Left cardiac atrium (tissue), 4 donors: Measurements from ENCODE around the gene MARCHF10. TPM values are rescaled to one million over a fixed set of nuclear protein-coding genes. Genes with fewer than 3 reads are reported as not detected.
A peak's percentile ranks its signal among the peaks of the same experiment; 100 is the strongest.
"Not testable (repeated sequence)": the region's sequence is repeated elsewhere in the genome, so short reads cannot be mapped to it uniquely, and the experiment has no call there.

Source experiments
- ATAC-seq, 2 donors: fragments of 200-7000 bp; cut with Tn5 transposase; one replicate each; pipeline ENCODE4 v1.9.1; 2020; ENCODE audit warnings: mild to moderate bottlenecking in 2 of 2, moderate library complexity in 2 of 2
- DNase-seq: peaks from one replicate; pipeline ENCODE4 v3.0.0-alpha.2; 2020
- intact Hi-C, 2 donors: fragments of 100-400 bp; cut with DNase I; formaldehyde crosslinking; loops; one replicate each; pipeline versions ENCODE4 v1.14.1 to v1.15.1; 2022 to 2023
- total RNA-seq, 2 donors: library from RNA; stranded (reverse); fragmentation: NEBNext Ultra II Directional; extraction: Animal tissue kit (Norgen Biotek cat#: 25700); gene quantifications; one replicate each; pipeline ENCODE4 v1.2.1, GENCODE V29; 2021
- donor health status: DM: no; HTN: yes; CAD: no.
- donor health status: DM: no; HTN: yes; CAD: no; lungs with severe emphysema.
- donor health status: DM: yes; HTN: yes; CAD: no.
- donor health status: Dilated cardiomyopathy.

The MARCHF10 gene
- total RNA-seq, 2 donors from 2014 or later = not detected

DNA sequence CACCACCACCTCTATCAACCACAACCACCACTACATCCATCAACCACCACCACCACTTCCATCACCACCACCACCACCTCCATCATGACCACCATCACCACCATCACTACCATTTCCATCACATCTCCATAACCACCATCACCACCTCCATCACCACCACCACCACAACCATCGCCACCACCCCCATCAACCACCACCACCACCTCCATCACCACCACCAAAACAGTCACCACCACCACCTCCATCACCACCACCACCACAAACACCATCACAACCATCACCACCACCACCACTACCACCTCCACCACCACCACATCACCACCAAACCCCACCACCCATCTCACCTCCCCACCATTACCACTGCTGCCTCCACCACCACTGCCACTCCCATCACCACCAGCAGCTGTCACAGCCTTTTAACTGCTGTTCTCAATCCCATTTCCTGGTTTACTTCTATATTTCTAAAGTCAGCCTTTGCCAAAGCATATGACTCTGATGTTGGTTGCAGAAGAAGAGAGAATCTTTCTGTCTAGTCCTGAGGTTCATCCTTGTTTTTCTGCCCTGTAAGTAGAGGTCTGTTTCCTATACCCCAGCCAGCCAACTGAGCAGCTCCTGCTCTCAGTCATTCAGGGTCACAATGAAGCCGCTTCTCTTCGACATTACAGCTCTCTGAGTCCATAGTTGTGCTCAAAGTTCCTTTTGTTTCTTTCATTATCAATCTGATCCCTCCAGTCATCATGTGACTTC is 14.0 kb downstream of the MARCHF10 start:
- ATAC-seq (no peak), DNase-seq (no peak)
- intact Hi-C loops = no loop called here

DNA sequence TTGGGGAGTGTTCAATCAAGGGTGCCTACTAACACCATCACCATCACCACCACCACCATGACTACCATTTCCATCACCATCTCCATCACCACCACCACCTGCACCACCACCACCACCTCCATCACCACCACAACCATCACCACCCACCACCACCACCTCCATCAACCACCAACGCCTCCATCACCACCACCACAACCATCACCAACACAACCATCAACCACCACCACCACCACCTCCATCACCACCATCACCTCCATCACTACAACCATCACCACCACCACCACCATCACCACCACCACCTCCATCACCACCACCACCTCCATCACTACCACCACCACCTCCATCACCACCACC is 15.7 kb downstream of the MARCHF10 start:
- intact Hi-C loops = no loop called here
- ATAC-seq (no peak), DNase-seq (no peak)

GRCh38 chr17:62791767-62792446 is 16.2 kb downstream of the MARCHF10 start:
- no peak for ATAC-seq
- no peak for DNase-seq
- intact Hi-C loops = no loop called here

GRCh38 chr17:62791235-62791734 is 16.8 kb downstream of the MARCHF10 start:
- intact Hi-C loops = no loop called here
- no peak for ATAC-seq

DNA sequence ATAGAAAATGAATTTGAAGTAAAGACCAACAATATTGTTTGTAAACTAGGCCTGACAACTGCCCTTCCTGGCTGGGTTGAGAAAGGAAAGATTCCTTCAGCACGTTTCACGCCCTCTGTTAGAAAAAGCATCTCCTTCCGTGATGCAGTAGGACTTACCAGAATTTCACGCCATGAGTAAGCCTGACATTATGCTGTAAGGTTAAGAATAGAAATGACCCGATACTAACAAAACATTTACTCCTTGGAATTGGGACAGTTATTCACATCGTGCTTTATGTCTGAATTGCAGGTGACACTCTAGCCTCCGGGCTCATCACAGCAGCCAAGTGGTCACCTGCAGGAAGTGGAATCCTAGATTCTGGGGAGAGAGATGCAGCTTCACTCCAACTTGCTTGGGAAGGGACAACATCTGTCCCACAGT is 17.5 kb downstream of the MARCHF10 start:
- ATAC-seq (no peak), DNase-seq (no peak)
- intact Hi-C loops = no loop called here

More at GRCh38 chr17:62791235-62791734, 16.8 kb downstream of the MARCHF10 start:
- DNase-seq = no peak

- DNase-seq (no peak), ATAC-seq (no peak)
- intact Hi-C loops = no loop called here
Observed at GRCh38 chr17:62787366-62787765, 20.7 kb downstream of the MARCHF10 start.

GRCh38 chr17:62786646-62787045 is 21.5 kb downstream of the MARCHF10 start:
- ATAC-seq = no peak
- intact Hi-C loops = no loop called here

GRCh38 chr17:62785983-62786382 is 22.1 kb downstream of the MARCHF10 start:
- intact Hi-C loops, DNase-seq, ATAC-seq: not testable (repeated sequence)

More at GRCh38 chr17:62786646-62787045, 21.5 kb downstream of the MARCHF10 start:
- no peak for DNase-seq

DNA sequence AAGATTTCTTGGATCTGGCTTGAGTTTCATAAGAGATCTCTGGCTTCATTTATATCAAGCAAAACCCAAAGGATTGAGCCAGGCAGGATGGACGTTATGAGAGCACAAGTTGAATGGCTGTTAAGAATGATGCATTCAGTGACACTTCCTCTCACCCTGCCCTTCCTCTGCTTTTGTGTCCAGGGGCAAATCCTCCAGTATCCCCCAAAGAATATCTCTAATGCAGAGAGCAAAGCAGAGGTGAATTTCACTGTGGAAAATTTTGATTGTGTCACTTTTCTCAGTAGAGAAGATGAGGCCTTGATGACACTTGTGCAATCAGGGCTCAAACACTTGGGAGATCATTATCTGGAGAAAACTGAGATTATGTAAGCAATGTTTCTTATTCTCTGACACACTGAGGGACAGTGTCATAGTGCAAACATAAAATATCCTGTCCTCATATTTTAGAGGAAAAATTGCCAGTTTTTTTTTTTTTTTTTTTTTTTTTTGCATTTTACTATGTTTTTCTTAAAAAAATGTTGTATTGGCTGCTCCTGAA is 25.3 kb downstream of the MARCHF10 start:
- ATAC-seq (no peak), DNase-seq (no peak)
- intact Hi-C loops = no loop called here

GRCh38 chr17:62781831-62782251 is 26.3 kb downstream of the MARCHF10 start:
- DNase-seq = no peak
- intact Hi-C loops = no loop called here
- ATAC-seq = peak in 1 of 2 donors; percentile 47

DNA sequence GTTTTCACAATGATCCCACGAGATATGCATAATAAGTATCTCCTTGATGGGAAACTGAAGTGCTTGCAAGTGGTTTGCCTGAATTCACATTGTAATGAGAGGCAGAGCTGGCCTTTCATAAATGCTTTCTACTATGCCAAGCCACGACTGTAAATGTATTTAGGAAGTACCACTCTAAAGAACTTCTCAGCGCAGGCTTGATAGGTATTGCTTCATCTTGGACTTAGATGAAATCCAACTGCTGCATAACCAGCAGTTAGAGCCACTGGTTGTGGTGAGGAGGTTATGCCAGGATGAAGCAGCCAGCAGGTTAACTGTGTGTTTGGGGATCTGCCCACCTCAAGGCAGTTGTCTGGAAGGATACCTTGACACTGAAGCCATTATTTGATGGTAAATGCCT is 26.8 kb downstream of the MARCHF10 start:
- ATAC-seq (no peak), DNase-seq (no peak)
- intact Hi-C loops = no loop called here

DNA sequence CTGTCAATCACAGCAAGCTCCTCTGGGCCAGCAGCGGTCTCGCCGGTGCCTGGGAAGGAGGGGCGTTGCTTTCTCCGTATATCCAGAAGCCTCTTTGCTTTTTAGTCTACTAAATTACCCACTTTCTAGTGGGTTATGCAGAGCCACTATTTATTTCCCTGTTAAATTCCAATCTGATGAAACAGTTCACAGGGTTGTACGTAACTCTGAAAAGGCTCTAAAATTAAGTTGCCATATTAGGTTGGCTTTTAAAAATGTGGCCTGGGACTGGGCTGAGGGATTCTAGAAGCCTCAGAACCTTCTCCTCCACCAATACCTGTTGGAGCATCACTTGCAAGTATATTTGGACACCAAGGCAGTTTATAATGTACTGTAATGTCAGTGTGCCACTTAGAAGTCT is 27.2 kb downstream of the MARCHF10 start:
- no peak for ATAC-seq
- no peak for DNase-seq
- intact Hi-C loops = no loop called here

DNA sequence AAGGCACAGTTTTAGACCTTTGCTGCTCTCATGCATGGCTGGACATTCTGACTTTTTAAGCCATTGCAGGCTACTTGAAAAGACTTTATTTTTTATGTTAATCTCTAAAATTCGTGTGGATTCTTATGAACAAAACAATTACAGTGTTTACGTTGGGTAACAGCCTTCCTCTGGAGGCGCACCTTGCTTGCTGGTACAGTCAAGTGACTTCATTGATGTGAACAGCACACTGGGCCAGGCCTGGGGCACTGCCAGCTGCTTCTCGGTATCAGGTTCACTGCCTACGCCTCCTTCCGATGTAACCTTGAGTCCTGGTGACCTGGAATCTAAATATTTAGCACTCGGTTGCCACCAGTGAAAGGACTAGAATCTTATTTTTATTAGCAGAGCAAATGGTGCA is 27.8 kb downstream of the MARCHF10 start:
- no peak for DNase-seq
- ATAC-seq = no peak
- intact Hi-C loops = no loop called here

GRCh38 chr17:62778990-62779681 is 29.0 kb downstream of the MARCHF10 start:
- DNase-seq (peak; percentile 30), ATAC-seq (peak; percentile 23 to 97)
- intact Hi-C loops = no loop called here

GRCh38 chr17:62775876-62776275 is 32.2 kb downstream of the MARCHF10 start:
- DNase-seq (no peak), ATAC-seq (no peak)
- intact Hi-C loops = no loop called here

DNA sequence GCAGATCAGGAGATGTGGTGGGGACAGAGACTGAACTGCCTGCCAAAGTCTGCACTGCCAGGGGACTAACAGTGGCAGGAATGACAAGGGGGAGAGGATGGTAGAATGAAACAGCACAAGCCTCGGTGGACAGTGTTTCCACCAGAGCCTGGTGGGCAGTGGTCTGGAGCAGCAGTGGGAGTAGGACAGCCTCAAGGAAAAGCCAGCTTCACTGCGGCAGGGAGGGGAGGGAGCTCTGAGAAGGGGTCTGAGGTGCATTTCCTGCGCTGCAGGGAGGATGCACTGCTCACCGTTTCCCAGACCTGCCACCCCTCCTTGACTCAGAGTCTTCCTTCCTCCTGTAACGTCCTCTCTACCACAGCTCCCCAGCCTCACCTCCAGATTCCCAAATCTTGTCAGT is 33.8 kb downstream of the MARCHF10 start:
- intact Hi-C loops = no loop called here
- DNase-seq (no peak), ATAC-seq (no peak)

DNA sequence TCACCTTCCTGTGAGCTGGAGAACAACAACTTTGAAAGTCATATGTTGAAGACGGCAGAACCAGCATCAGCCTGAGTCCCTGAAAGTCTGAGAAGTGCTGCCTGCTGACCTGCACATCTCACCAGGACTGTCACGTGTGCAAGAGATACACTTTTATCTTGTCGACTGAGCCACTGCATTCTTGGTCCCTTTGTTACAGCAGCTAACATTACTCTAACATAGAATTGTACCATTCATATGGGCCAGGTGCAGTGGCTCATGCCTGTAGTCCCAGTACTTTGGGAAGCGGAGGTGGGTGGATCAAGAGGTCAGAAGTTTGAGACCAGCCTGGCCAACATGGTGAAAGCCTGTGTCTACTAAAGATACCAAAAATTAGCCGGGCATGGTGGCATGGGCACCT is 40.1 kb downstream of the MARCHF10 start:
- DNase-seq (no peak), ATAC-seq (no peak)
- intact Hi-C loops = no loop called here

- intact Hi-C loops = no loop called here
- ATAC-seq (no peak), DNase-seq (no peak)
Observed at GRCh38 chr17:62765351-62765750, 42.8 kb downstream of the MARCHF10 start.

GRCh38 chr17:62763891-62764600 is 44.1 kb downstream of the MARCHF10 start:
- no peak for ATAC-seq
- intact Hi-C loops = no loop called here
- DNase-seq = no peak
